ENCODE data around the gene RPS3.

- TF ChIP-seq CTCF (IDR thresholded peaks at IDR 0.05; ENCODE audit: poor library complexity) (no peak), EZH2 (IDR thresholded peaks at IDR 0.05; ENCODE audit: borderline replicate concordance) (no peak), EZH2phosphoT487 (IDR thresholded peaks at IDR 0.05; ENCODE audit: low read depth, severe bottlenecking, unreplicated experiment) (no peak)
These were observed 27.1 kb upstream of the RPS3 start for GRCh38 chr11:75371949-75372876.

Measured in hepatocyte (in vitro differentiated cells).